CD14-positive monocyte (primary cell): ENCODE data around the gene MICAL1. TPM values are rescaled to one million over a fixed set of nuclear protein-coding genes. Genes with fewer than 3 reads are reported as not detected.
A peak's percentile ranks its signal among the peaks of the same experiment; 100 is the strongest.

Source experiments
- DNase-seq, 3 donors: peaks; one replicate each; pipeline ENCODE4 v3.0.0-alpha.2; 2011 to 2022
- H2AFZ ChIP-seq: 2 replicates; pipeline ENCODE4 v1.6.0; 2012; ENCODE audit warnings: mild to moderate bottlenecking, low read depth, low read length, inconsistent platforms; ENCODE audit not compliant: insufficient read depth, poor library complexity, severe bottlenecking
- H3K27ac ChIP-seq, 2 donors: 1 replicate in 1 of 2; 2 replicates in 1 of 2; pipeline ENCODE4 v1.5.1; 2012 to 2013; ENCODE audit warnings: low read length in 2 of 2, control low read depth in 1 of 2, inconsistent platforms in 1 of 2, low read depth in 1 of 2, mild to moderate bottlenecking in 1 of 2
- H3K27me3 ChIP-seq, 2 donors: one replicate each; pipeline versions ENCODE4 v1.6.0 to v1.6.1; 2011 to 2013; ENCODE audit warnings: low read length in 2 of 2; ENCODE audit not compliant: control insufficient read depth in 2 of 2, insufficient read depth in 2 of 2
- H3K36me3 ChIP-seq, 2 donors: replicated peaks in 1 of 2; 1 replicate in 1 of 2; 2 replicates in 1 of 2; pipeline versions ENCODE4 v1.5.1 to v1.6.1; 2012 to 2013; ENCODE audit warnings: low read length in 2 of 2, control low read depth in 1 of 2, inconsistent platforms in 1 of 2, mild to moderate bottlenecking in 1 of 2; ENCODE audit not compliant: insufficient read depth in 2 of 2, control insufficient read depth in 1 of 2
- H3K4me1 ChIP-seq, 2 donors: 1 replicate in 1 of 2; 2 replicates in 1 of 2; pipeline versions ENCODE4 v1.5.1 to v1.6.1; 2012 to 2013; ENCODE audit warnings: low read length in 2 of 2, control low read depth in 1 of 2, inconsistent platforms in 1 of 2, mild to moderate bottlenecking in 1 of 2, moderate library complexity in 1 of 2; ENCODE audit not compliant: insufficient read depth in 2 of 2, control insufficient read depth in 1 of 2
- H3K4me2 ChIP-seq: replicated peaks from 2 replicates; pipeline ENCODE3; 2012; ENCODE audit warnings: low read length, moderate library complexity, mild to moderate bottlenecking; ENCODE audit not compliant: poor library complexity, severe bottlenecking; ENCODE audit errors: extremely low read depth
- H3K4me3 ChIP-seq, 3 experiments: fragments of 200-600 bp in 1 of 3; sonication (generic) in 1 of 3; replicated peaks in 1 of 3; 1 replicate in 2 of 3; 2 replicates in 1 of 3; pipeline ENCODE4 v1.5.1; 2011 to 2013; ENCODE audit warnings: low read length in 3 of 3, mild to moderate bottlenecking in 3 of 3, control low read depth in 2 of 3, low read depth in 2 of 3, inconsistent platforms in 1 of 3, moderate library complexity in 1 of 3
- H3K79me2 ChIP-seq: 2 replicates; pipeline ENCODE4 v1.6.0; 2012; ENCODE audit warnings: mild to moderate bottlenecking, control low read depth, inconsistent platforms, low read length, moderate library complexity; ENCODE audit not compliant: insufficient read depth
- H3K9ac ChIP-seq: 2 replicates; pipeline ENCODE4 v1.6.0; 2017; ENCODE audit warnings: low read length, mild to moderate bottlenecking; ENCODE audit not compliant: insufficient read depth, poor library complexity, severe bottlenecking
- H3K9me3 ChIP-seq, 2 donors: replicated peaks in 1 of 2; 1 replicate in 1 of 2; 2 replicates in 1 of 2; pipeline versions ENCODE4 v1.5.1 to v1.6.1; 2012 to 2013; ENCODE audit warnings: low read length in 2 of 2, control low read depth in 1 of 2; ENCODE audit not compliant: control insufficient read depth in 1 of 2, insufficient read depth in 1 of 2
- H4K20me1 ChIP-seq: 2 replicates; pipeline ENCODE4 v1.6.0; 2012; ENCODE audit warnings: mild to moderate bottlenecking, low read length, control low read depth, moderate library complexity; ENCODE audit not compliant: insufficient read depth
- H3K27ac Mint-ChIP-seq, 7 donors: one replicate each; pipeline ENCODE4 v1.8.0; 2020; ENCODE audit warnings: mild to moderate bottlenecking in 7 of 7, mixed read lengths in 7 of 7, moderate library complexity in 6 of 7, inconsistent platforms in 2 of 7
- H3K27me3 Mint-ChIP-seq, 3 donors: one replicate each; pipeline ENCODE4 v1.8.0; 2021 to 2022; ENCODE audit warnings: low read depth in 3 of 3, mild to moderate bottlenecking in 3 of 3, mixed read lengths in 3 of 3, moderate library complexity in 3 of 3, inconsistent platforms in 1 of 3
- H3K36me3 Mint-ChIP-seq, 2 donors: one replicate each; pipeline ENCODE4 v1.8.0; 2020; ENCODE audit warnings: mixed read lengths in 2 of 2, inconsistent platforms in 1 of 2, mild to moderate bottlenecking in 1 of 2
- H3K4me1 Mint-ChIP-seq: one replicate; pipeline ENCODE4 v1.8.0; 2020; ENCODE audit warnings: mild to moderate bottlenecking, mixed read lengths
- H3K4me3 Mint-ChIP-seq, 2 donors: one replicate each; pipeline ENCODE4 v1.8.0; 2020; ENCODE audit warnings: mild to moderate bottlenecking in 2 of 2, mixed read lengths in 2 of 2, moderate library complexity in 1 of 2
- H3K9me3 Mint-ChIP-seq, 7 donors: one replicate each; pipeline ENCODE4 v1.8.0; 2020 to 2022; ENCODE audit warnings: mixed read lengths in 7 of 7, mild to moderate bottlenecking in 6 of 7, moderate library complexity in 6 of 7, inconsistent platforms in 2 of 7
- WGBS: methylation state at CpG from one replicate; pipeline ENCODE4 v1.1.5; 2013; ENCODE audit warnings: missing lambda C conversion rate; ENCODE audit not compliant: insufficient coverage; 5-methylcytosine and 5-hydroxymethylcytosine counted together
- intact Hi-C, 2 donors: fragments of 100-400 bp; cut with micrococcal nuclease; formaldehyde crosslinking; loops; one replicate each; pipeline versions ENCODE4 v1.15.0 to v1.15.1; 2023
- polyA plus RNA-seq, 3 donors: library from polyadenylated mRNA; depleted of rRNA in 1 of 3; unstranded in 2 of 3; stranded (reverse) in 1 of 3; fragments of 300-500 nt in 2 of 3; fragments of >200 nt in 1 of 3; fragmentation: Illumina TruSeq in 2 of 3; gene quantifications; 1 replicate in 2 of 3; 2 replicates in 1 of 3; pipeline ENCODE4 v1.2.3, GENCODE V29; 2012 to 2021
- TF ChIP-seq, protein P1 (sequence below): fragments of 200-600 bp; IDR thresholded peaks from one replicate; pipeline ENCODE4 v1.8.0; 2022; ENCODE audit warnings: antibody characterized with exemption, mild to moderate bottlenecking

MICAL1 gene
- polyA plus RNA-seq, 3 donors, result 7.5 to 227 (median 13.2) TPM

DNA sequence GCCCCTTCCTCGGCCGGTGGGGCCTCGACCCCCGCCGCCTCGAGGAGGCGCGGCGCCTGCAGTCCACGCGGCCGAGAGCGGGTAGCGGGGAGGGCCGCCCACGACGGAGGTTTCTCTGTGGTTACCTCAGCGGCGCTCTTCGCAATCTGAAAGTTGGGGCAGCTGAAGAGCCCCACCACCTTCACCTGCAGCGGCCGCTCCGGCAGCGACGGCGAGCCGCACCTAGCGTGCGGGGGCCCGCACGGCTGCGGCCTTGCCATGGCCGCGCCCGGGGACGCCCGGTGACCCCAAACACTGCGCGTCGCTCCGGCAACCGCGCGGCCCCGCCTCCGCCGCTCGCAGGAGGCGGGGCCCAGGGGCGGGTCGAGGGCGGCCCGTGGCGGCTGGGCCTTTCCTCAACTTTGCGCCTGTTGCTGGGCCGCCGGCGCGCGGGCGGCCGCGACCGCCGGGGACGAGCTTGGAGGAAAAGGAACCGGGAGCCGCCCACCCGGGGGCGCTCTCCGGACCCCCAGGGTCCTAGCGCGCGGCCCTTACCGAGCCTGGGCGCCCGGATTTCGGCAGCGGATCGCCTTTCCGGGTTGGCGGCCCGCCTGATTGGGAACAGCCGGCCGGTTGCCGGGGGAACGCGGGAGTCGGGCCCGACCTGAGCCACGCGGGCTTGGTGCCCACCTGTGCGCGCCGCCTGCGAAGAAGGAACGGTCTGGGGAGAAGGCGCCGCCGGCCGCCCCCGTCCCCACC, 15.1 kb downstream of the MICAL1 start, which contains the start of the genes PPIL6 and SMPD2:
Gene PPIL6, minus strand, starts transcription at position 298 of the 738 bp plus-strand sequence. Its CDS starts 38 bp downstream, at position 260.
Gene SMPD2, plus strand, starts transcription at position 394 of the 738 bp plus-strand sequence. CDS start 398 bp downstream, outside the sequence.
- H3K27me3 Mint-ChIP-seq, result peaks cover 1 to 9% (median 4%) of the 10 kb centered on the region in 3 donors
- H4K20me1 ChIP-seq, result peaks cover 33% of the 10 kb centered on the region
- peak within 1 kb of the TSS; percentile 93 for H3K4me2 ChIP-seq
- H3K27ac ChIP-seq, result peak within 1 kb of the TSS; percentile 53 to 85
- H3K36me3 ChIP-seq, result peaks cover 21 to 30% of the 10 kb centered on the region in 2 donors
- intact Hi-C loops, result loop anchor here (2.0 to 5.0 kb wide), 2 partner anchors 42 to 56 kb away; partner anchors contain the start of gene ZBTB24 (in 2 of the 2)
- peaks cover 20 to 32% of the 10 kb centered on the region in 2 donors for H3K4me1 ChIP-seq
- peaks cover 0 to 4% of the 10 kb centered on the region in 2 donors for H3K27me3 ChIP-seq
- H3K9me3 Mint-ChIP-seq, result no peaks in the 10 kb centered on the region
- TF ChIP-seq, protein P1, sequence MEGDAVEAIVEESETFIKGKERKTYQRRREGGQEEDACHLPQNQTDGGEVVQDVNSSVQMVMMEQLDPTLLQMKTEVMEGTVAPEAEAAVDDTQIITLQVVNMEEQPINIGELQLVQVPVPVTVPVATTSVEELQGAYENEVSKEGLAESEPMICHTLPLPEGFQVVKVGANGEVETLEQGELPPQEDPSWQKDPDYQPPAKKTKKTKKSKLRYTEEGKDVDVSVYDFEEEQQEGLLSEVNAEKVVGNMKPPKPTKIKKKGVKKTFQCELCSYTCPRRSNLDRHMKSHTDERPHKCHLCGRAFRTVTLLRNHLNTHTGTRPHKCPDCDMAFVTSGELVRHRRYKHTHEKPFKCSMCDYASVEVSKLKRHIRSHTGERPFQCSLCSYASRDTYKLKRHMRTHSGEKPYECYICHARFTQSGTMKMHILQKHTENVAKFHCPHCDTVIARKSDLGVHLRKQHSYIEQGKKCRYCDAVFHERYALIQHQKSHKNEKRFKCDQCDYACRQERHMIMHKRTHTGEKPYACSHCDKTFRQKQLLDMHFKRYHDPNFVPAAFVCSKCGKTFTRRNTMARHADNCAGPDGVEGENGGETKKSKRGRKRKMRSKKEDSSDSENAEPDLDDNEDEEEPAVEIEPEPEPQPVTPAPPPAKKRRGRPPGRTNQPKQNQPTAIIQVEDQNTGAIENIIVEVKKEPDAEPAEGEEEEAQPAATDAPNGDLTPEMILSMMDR, result peak; percentile 25
- H3K4me3 Mint-ChIP-seq, result peak within 1 kb of the TSS; percentile 96
- peaks cover 29 to 31% of the 10 kb centered on the region in 2 donors for H3K36me3 Mint-ChIP-seq
- H3K9ac ChIP-seq, result peak within 1 kb of the TSS; percentile 92
- H3K79me2 ChIP-seq, result peaks cover 6% of the 10 kb centered on the region
- under 1% methylated on average over 99 of the region's 102 CpGs for WGBS
- DNase-seq, result peak; percentile 73 to 84 (median 81)
- H3K4me1 Mint-ChIP-seq, result peaks cover 34% of the 10 kb centered on the region
- H2AFZ ChIP-seq, result peak within 1 kb of the TSS; percentile 92
- peak within 1 kb of the TSS; percentile 52 to 87 (median 71) for H3K4me3 ChIP-seq
- H3K27ac Mint-ChIP-seq, result peak within 1 kb of the TSS; percentile 87 to 97 (median 92)
- no peaks in the 10 kb centered on the region for H3K9me3 ChIP-seq

GRCh38 chr6:109436041-109436440, 19.5 kb downstream of the MICAL1 start:
- Histone ChIP-seq H2AFZ (no peak overlapping the region), H3K4me2 (no peak overlapping the region), H4K20me1 (no peaks in the 10 kb centered on the region), H3K4me1 (peaks cover 10 to 18% of the 10 kb centered on the region in 2 donors), H3K9me3 (no peaks in the 10 kb centered on the region), H3K79me2 (no peaks in the 10 kb centered on the region), H3K27ac (no peak overlapping the region), H3K4me3 (no peak overlapping the region), H3K9ac (no peak overlapping the region), H3K36me3 (no peaks in the 10 kb centered on the region), H3K27me3 (peaks cover 0 to 4% of the 10 kb centered on the region in 2 donors)
- Mint-ChIP-seq H3K4me1 (peaks cover 19% of the 10 kb centered on the region), H3K4me3 (no peak overlapping the region), H3K9me3 (no peaks in the 10 kb centered on the region), H3K27me3 (peaks cover 2 to 10% (median 4%) of the 10 kb centered on the region in 3 donors), H3K27ac (peak overlapping the region in 1 of 7 donors; percentile 49), H3K36me3 (no peaks in the 10 kb centered on the region)
- TF ChIP-seq, protein P1, result no peak
- peak in 1 of 3 donors; percentile 18 for DNase-seq
- intact Hi-C loops, result loop anchor here in 1 of 2 donors (5.0 kb wide), 1 partner anchor 249 kb away; no protein-coding TSS in a partner anchor
- WGBS, result 64% methylated on average over 4 of the region's 5 CpGs
